Fibroblast of skin of left biceps (primary cell): ENCODE data around the gene PARP8.
A peak's percentile ranks its signal among the peaks of the same experiment; 100 is the strongest.

ENCODE experiments used
- DNase-seq, 2 experiments: peaks; one replicate each; pipeline ENCODE4 v3.0.0-alpha.2; 2013; ENCODE audit warnings: low read depth in 2 of 2

Gene PARP8

DNA sequence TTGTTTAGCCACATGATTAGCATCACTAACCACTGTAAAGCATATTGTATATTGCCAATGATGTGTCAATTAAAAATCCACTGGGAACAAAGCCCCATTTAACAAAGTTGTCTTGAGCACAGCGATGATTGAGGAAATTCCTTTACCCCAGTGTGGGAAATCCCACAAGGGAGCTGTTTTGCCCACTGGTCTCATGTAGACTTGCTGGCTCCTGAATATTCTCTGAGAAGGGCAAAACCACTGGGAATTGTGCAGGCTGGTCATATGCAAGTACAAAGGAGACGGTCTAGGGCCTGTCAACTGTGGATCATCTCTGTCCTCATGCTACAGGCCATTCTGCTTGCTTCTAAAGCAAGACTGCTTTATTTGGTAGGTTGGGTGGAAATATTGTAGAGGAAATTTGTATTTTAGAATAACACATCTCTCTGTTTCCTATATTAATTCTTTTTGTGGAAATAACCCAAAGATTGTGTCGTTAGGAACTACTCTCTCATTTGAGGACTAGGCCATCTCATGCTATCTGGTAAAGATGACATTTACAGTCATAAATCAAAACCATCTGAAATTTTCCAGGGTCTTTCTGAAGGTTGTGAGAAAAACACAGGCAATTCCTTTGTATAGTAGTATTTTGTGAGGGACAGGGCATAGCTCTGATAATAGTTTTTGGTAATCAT is 60.2 kb downstream of the PARP8 start:
- no peak for DNase-seq

DNA sequence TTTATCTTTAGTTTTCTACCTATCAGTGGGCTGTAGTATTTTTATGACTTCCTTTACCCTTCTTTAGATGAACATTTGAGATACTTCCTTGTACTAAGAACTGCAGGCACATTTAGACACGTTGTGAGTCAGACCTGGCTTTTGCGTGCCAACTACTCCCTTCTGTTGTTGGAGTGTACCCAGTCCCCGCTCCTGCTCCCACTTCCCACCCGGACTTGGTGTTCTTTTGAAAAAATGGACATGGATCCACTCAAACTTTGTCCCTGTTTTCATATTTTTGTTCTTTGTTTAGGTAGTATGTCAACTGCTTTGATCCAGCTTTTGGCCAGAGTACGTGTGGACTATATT is 60.7 kb downstream of the PARP8 start:
- no peak for DNase-seq

DNA sequence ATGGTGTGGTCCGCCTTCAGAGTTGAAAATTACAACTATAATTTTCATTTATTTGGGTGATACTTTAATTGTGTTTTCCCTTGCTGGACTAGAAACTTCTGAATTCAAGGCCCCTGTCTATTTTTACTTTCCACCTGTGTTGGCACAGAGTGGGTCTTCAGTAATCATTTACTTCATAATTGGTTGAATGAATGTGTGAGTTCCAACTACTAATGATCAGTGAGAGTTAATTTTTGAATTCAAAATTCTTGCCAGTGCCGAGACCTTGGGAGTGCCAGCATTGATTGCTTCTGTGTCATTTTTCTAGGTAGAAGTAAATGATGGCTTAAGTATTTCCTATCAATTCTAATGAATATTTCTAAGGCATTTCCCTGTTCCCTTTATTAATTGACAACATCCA is 61.4 kb downstream of the PARP8 start:
- no peak for DNase-seq

DNA sequence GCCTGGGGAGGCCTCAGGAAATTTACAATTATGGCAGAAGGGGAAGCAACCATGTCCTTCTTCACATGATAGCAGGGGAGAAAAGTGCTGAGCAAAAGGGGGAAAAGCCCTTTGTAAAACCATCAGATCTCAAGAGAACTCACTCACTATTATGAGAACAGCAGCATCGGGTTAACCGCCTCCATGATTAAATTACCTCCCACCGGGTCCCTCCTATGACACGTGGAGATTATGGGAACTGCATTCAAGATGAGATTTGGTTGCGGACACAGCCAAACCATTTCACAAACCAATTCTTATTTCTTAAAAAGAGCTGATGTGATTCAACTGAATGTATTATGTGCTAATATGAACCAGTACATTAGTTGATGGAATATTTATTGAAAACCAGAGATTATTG is 63.9 kb downstream of the PARP8 start:
- DNase-seq, result no peak

GRCh38 chr5:50730841-50731240 is 64.4 kb downstream of the PARP8 start:
- DNase-seq, result no peak

- DNase-seq, result no peak
Observed at GRCh38 chr5:50733741-50734140, 67.3 kb downstream of the PARP8 start.

GRCh38 chr5:50738864-50739263 is 72.4 kb downstream of the PARP8 start:
- no peak for DNase-seq

DNA sequence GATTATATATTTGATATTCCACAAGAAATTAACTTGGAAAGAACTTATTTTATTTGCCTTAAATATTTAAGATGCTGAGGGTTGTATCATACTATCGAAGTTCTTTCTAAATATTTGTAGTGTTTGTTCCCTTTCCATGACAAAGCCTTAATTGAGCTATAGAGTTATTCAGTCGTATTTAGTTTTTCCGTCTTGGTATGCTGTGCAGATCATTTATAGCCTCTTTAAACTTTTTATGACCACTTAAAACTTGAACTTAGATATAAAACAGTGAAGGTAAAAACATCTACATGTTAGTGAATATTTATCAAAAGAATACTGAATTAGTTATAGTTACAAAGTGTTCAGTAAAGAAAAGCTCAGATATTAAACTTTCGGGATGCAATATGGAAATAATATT is 74.4 kb downstream of the PARP8 start:
- no peak for DNase-seq

DNA sequence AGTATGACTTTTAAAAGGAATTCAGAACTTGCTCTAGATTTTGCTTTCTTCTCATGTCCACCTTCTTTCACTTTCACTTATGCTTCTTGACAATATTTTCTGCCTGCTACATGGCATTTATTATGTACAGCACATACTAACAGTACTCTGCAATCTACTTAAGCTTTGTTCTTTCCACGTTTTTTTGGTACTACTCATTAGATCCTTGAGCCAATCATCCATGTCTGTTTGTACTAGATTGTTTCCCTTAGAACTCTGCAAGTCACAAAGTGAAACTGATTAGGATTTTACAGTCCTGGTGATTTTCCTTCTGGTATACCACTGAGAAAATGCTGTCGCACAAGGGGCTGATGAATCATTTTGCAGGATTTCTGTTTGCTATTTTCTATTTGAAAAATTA is 78.3 kb downstream of the PARP8 start:
- no peak for DNase-seq

DNA sequence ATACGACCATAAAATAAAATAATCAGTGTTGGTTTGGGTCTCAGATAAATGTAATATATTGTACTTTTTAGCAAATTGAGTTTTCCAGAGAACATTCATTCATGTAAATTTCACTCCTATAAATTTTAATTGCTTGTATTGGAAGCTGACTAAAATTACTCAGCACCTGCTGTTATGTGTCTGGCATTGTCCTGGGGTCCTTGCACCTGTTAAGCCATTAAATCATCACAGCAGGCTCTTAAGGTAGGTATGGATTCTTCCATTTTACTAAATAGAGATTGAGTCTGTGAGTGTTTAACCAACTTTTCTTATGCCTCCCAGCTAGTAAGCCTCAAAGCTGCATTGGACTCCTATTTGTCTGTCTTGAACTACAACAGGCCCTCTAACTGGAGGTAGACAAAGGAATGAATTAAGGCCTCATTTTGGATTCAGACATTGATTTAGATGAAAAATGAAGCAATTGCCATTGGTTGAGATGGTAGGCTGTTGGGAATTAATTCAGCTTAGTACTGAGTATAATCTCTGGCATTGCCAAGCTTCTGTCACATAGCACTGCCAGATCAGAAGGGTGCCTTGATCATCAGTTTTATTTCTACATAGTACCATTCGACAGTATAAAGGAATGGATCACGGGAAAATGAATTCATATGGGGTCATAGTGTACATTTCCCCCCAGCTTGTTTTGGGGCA is 78.9 kb downstream of the PARP8 start:
- DNase-seq, result no peak

GRCh38 chr5:50749181-50749580 is 82.7 kb downstream of the PARP8 start:
- DNase-seq, result no peak

DNA sequence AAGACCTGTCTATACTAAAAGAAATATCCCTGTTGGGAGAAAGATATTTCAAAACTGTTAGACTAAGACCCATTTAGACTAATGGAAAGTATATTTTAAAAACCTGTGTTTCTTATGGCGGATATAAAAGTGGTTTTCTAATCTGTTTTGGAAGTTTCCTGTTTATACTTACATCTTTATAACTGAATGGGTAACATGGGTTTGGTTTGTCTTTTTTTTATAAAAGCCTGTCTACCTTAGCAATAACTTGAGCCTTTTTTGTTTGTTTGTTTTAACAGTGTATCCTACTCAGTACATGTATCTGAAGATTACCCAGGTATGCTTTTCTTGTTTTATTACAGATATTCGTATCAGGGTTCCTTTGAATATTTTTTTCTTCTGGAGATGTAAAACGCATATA is 83.4 kb downstream of the PARP8 start:
- no peak for DNase-seq

DNA sequence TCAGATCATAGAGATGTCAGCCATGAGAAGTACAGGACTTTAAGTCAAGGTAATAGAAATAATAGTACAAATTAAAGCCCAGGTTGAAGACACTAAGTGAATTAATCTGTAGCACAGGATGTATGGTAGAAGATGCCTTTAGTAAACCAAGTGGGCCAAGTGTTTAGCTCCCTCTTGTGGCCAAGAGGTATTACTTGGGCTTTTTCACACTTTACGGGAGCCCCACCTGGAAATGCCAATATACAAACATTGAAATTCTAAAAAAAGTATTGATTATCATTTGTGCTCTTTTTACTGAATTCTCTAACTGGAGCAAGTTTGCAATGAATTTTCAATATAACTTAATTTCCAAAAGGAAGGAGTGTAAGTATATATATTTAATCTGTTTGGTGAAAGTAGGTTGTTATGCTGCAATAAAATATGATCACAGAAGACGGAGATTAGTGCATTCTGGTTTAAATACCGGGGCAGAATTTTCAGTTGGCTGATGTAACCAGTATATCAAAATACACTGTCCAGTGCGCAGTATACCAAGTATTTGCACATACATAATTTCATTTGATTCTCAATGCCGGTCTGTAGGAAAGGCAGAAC is 84.7 kb downstream of the PARP8 start:
- peak in 1 of 2 experiments; percentile 6 for DNase-seq

GRCh38 chr5:50752800-50753199 is 86.4 kb downstream of the PARP8 start:
- no peak for DNase-seq

DNA sequence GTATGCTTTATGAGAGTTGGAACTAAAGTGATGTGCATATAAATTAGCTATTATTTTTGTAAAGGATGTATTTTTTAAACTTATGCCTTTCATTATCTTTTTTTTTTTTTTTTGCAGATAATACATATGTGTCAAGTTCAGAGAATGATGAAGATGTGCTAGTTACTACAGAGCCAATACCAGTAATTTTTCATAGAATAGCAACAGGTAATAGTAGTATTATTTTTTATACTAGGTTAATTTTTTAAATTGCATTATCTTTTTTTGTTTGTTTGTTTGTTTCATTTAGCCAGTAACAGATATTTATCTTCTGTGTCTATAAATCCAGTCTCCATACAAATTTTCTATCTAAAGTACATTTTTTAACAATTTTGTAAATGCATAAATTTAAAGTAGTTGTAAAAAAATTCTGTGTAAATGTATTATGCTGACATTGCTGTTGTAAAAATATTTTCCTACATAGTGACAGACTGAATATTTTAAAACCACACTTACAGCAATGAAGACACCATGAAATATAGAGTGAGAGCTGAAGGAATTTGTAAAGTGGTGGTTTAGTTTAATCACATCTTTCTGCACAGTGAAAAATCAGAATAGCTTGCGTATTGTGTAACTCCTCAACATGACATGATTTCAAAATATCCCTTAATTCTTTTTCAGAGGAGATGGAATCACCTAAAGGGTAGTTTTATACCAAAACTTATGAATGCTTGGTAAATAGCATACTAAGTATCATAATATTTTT is 93.3 kb downstream of the PARP8 start:
- DNase-seq, result peak in 1 of 2 experiments; percentile 2

DNA sequence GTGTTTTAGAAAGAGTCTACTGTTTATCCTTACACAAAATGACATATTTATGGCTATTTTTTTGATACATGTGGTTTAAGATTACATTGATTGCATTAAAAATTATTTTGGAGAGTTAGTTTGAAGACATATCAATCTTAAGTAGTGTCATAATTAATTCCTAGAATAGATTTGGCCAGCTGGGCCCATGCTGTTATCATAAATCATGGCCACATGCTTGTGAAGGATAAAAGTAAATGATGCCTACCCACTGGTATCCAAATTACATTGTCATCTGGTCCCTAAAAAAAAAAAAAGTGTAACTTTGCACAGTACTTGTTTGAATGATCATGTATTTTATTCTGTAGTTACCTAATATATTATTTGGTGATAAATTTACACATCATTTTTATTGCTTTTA is 96.9 kb downstream of the PARP8 start:
- DNase-seq, result no peak

- DNase-seq, result no peak
Observed at GRCh38 chr5:50763846-50764245, 97.4 kb downstream of the PARP8 start.

- DNase-seq, result no peak
Observed at GRCh38 chr5:50766042-50766441, 99.6 kb downstream of the PARP8 start.

- DNase-seq, result no peak
Observed at GRCh38 chr5:50766462-50766861, 100.0 kb downstream of the PARP8 start.

DNA sequence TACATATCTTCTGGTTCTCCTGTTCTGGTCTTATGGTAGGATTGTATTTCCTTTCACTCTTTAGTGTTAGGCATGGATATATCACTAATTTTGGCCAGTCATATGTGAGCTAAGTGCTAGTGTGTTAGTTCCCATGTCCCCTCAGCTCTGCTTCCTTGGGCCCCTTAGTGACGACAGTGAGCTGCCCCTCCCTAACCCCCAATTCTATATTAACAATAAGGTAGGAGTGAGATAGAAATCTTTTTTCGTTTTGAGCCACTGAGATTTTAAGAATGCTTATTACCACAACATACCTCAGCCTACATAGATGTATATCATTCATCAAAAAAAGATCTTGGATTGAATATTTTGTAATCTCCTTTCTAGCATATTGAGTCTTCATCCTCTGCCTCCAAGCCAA is 100.5 kb downstream of the PARP8 start:
- no peak for DNase-seq

DNA sequence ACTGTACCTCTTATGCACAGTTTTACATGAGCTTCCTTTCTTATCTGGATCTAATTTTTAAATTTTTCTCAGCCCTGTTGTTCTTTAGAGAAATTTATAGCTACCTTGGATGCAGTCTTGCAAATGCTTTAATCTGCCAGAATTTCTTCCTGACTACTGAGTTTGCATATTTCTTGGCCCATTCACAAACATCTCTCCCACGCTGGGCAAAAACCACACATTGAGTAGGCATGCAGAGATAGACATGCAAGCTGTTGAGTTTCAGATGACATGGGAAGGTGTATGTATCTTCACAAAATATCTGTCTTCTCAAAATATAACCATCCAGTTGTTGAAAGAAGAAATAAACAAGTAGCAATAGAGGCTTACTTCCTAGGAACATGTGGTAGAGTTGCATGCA is 101.2 kb downstream of the PARP8 start:
- no peak for DNase-seq

DNA sequence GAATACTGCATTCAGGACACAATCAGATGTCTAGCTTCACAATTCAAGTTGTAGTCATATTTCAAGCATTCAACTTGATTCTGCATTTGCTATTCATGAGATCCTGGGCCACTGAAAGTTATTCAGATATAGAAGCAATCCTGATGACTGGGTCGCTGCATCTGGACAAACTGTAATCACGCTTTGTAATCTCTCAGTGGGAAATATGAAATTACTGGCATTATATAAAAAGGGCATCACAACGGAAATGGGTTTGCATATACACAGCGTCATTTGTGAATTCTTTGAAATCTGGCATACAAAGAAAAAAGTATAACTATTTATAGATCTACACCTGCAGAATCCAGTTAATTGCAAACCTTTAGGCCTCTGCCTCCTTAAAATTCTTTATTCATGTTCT is 102.2 kb downstream of the PARP8 start:
- DNase-seq, result no peak

- DNase-seq, result no peak
Observed at GRCh38 chr5:50770441-50770840, 104.0 kb downstream of the PARP8 start.
